Brain microvascular endothelial cell (primary cell): Measurements from ENCODE around the gene ADGRD1.

ENCODE experiments used
- DNase-seq: peaks from one replicate; pipeline ENCODE4 v3.0.0-alpha.2; 2020
- H3K27ac ChIP-seq: fragments of 250-450 bp; sonication (Bioruptor Pico); 2 replicates; pipeline ENCODE4 v1.5.1; 2020; ENCODE audit warnings: mild to moderate bottlenecking, moderate library complexity
- H3K27me3 ChIP-seq: fragments of 250-450 bp; sonication (Bioruptor Pico); replicated peaks from 2 replicates; pipeline ENCODE4 v1.5.1; 2020; ENCODE audit warnings: mild to moderate bottlenecking
- H3K36me3 ChIP-seq: fragments of 250-450 bp; sonication (Bioruptor Pico); replicated peaks from 2 replicates; pipeline ENCODE4 v1.5.1; 2020; ENCODE audit warnings: mild to moderate bottlenecking
- H3K4me3 ChIP-seq: 2 replicates; pipeline ENCODE4 v1.5.1; 2011; ENCODE audit warnings: low read depth, mild to moderate bottlenecking, control low read depth, low read length, moderate library complexity
- CTCF ChIP-seq: IDR thresholded peaks from 2 replicates; pipeline ENCODE4 v1.5.1; 2011; ENCODE audit warnings: low read depth, mild to moderate bottlenecking, moderate library complexity, low read length, control low read depth, inconsistent platforms; ENCODE audit errors: missing control alignments
- in situ Hi-C: cut with HindIII; loops from 2 replicates; pipeline ENCODE4 v1.10.0; 2017; ENCODE audit warnings: low sequenced_read_pairs, low pct_ligation_motif_present

Gene ADGRD1

DNA sequence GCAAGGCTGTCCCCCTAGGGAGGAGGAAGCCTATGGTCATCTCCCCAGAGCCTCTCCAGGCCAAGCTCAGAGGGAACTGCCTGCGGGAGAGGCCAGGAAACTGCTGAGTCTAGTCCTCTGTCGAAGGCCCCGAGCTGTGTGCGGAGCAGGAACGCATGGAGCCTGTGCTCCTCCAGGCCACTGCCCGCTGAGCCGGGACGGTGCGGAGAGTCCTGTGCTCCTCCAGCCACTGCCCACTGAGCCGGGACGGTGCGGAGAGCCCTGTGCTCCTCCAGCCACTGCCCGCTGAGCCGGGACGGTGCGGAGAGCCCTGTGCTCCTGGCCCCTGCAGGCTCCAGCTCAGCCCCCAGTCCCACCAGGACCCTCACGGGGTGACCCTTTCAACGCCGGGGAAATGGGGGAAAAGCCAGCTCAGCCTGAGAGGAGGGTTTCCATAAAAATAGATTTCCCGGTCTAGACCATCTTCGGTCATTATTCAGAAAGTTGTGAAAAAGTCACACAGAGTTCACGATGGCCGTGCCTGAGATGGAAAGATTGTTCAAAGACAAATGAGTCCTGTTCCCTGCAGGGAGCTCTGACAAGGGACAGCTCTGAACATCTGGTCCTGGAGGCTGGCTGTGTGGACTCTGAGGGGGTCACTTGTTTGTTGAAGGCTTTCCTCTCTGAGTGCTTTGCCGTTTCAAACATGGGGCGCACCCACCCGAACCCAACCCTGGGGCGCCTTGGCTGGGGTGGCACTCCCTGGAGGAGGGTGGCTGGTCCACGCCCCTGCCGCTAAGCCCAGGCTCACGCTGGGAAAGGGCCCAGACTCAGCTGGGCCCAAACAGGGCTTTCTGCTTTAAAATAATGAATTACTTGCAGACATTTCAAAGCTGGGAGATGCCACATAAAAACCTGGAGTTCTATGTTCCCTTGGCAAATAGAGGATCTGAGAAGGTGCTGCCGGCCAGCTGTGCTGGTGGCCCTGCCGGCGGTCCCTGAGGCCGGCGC lies 85.5 kb downstream of the ADGRD1 start:
- in situ Hi-C loops, result no loop called here
- TF ChIP-seq CTCF, result no peak
- Histone ChIP-seq H3K36me3 (no peaks in the 10 kb centered on the region), H3K4me3 (no peak overlapping the region), H3K27ac (no peak overlapping the region), H3K27me3 (no peaks in the 10 kb centered on the region)
- no peak for DNase-seq

DNA sequence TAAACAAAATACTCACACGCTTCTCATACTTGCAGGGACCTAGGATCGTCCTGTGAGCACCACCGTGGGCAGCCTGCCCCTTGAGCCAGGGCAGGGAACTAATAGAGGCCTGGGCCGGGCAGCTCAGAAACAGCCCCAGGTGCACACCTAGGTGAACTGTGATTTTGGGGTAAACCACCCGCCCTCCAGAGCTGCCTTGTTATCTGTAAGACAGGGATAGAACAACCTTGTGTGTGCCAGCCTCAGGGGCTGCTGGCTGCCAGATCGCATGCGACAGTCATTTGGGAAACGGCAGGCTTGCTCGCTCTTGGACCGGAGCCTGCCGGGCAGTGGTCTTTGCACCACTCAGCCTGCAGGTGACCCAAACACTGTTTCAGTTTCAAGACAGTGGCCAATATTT lies 86.8 kb downstream of the ADGRD1 start:
- Histone ChIP-seq H3K27me3 (no peaks in the 10 kb centered on the region), H3K4me3 (no peak overlapping the region), H3K36me3 (no peaks in the 10 kb centered on the region), H3K27ac (no peak overlapping the region)
- no peak for DNase-seq
- in situ Hi-C loops, result no loop called here
- TF ChIP-seq CTCF, result no peak

GRCh38 chr12:131041216-131041967 lies 87.7 kb downstream of the ADGRD1 start:
- no peak for TF ChIP-seq CTCF
- Histone ChIP-seq H3K4me3 (no peak overlapping the region), H3K36me3 (no peaks in the 10 kb centered on the region), H3K27ac (no peak overlapping the region), H3K27me3 (no peaks in the 10 kb centered on the region)
- no peak for DNase-seq
- in situ Hi-C loops, result no loop called here

GRCh38 chr12:131041968-131042833 lies 88.5 kb downstream of the ADGRD1 start:
- Histone ChIP-seq H3K36me3 (no peaks in the 10 kb centered on the region), H3K27ac (no peak overlapping the region), H3K27me3 (no peaks in the 10 kb centered on the region), H3K4me3 (no peak overlapping the region)
- in situ Hi-C loops, result no loop called here
- TF ChIP-seq CTCF, result no peak
- DNase-seq, result no peak

- H3K27ac ChIP-seq, result no peak overlapping the region
- no peak overlapping the region for H3K4me3 ChIP-seq
- no peaks in the 10 kb centered on the region for H3K27me3 ChIP-seq
- no peak for DNase-seq
- in situ Hi-C loops, result no loop called here
- no peak for TF ChIP-seq CTCF
- H3K36me3 ChIP-seq, result no peaks in the 10 kb centered on the region
Observed at GRCh38 chr12:131042834-131043245, 89.1 kb downstream of the ADGRD1 start.
